ENCODE results near the gene FAH. TPM values are rescaled to one million over a fixed set of nuclear protein-coding genes. Genes with fewer than 3 reads are reported as not detected.

FAH gene
- total and polyA plus RNA-seq, 2 experiments from 2014 or later: 16.3 to 20.3 TPM

DNA sequence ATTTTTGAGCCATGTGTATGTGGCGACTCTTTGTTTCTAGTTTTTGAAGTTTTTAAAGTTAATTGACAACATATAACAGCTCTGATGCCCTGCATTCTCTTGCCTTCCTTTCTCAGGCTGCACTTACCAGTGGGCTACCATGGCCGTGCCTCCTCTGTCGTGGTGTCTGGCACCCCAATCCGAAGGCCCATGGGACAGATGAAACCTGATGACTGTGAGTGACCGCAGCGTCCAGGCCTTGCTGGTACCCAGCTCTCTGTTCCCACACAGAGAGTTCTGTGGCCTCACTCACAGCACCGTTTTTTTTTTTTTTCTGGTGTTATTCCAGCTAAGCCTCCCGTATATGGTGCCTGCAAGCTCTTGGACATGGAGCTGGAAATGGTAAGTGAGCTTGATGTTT lies 15.1 kb downstream of the FAH start:
- no peak overlapping the region for H3K4me3 ChIP-seq
- no peaks in the 10 kb centered on the region for H3K27me3 ChIP-seq (ENCODE audit: insufficient read depth)
- Mint-ChIP-seq H3K9me3 (0 out of 3 replicates have a peak, but pooled peaks cover 2% of the 10 kb centered on the region), H3K36me3 (ENCODE audit: low read depth) (peaks cover 38% of the 10 kb centered on the region), H3K4me1 (no peaks in the 10 kb centered on the region), H3K27ac (no peak overlapping the region), H3K4me3 (no peak overlapping the region), H3K27me3 (ENCODE audit: insufficient read depth, low read depth, poor library complexity) (no peaks in the 10 kb centered on the region)
- no peak for ATAC-seq
- H2AFZ ChIP-seq: no peak overlapping the region
- H3K4me1 ChIP-seq (ENCODE audit: insufficient read depth): no peaks in the 10 kb centered on the region
- DNase-seq (ENCODE audit: low spot score): no peak
- no peaks in the 10 kb centered on the region; the same call in 1 of the 2 replicates for H4K20me1 ChIP-seq (replicated peaks; ENCODE audit: insufficient read depth)
- no peak overlapping the region for H3K27ac ChIP-seq (ENCODE audit: low read depth)
- no peak for TF ChIP-seq ZNF331 (CRISPR knock-in tag; IDR thresholded peaks at IDR 0.05; ENCODE audit: low read depth)
- TF ChIP-seq STAT1 (IDR thresholded peaks at IDR 0.05; ENCODE audit: unreplicated experiment): no peak
- no peak for TF ChIP-seq ZNF462 (CRISPR knock-in tag; IDR thresholded peaks at IDR 0.05)
- no peak for TF ChIP-seq JUNB (IDR thresholded peaks at IDR 0.05; ENCODE audit: unreplicated experiment)
- no peaks in the 10 kb centered on the region for H3K9me2 ChIP-seq (ENCODE audit: insufficient read depth)
- no peak overlapping the region for H3K4me2 ChIP-seq
- H3K36me3 ChIP-seq (ENCODE audit: insufficient read depth): no peaks in the 10 kb centered on the region; the same call in 1 of the 2 replicates
- no peaks in the 10 kb centered on the region for H3F3A ChIP-seq (replicated peaks; ENCODE audit: low read depth)
- H3K79me2 ChIP-seq (replicated peaks; ENCODE audit: insufficient read depth): no peaks in the 10 kb centered on the region

GRCh38 chr15:80168421-80168820 lies 15.6 kb downstream of the FAH start:
- Histone ChIP-seq H4K20me1 (replicated peaks; ENCODE audit: insufficient read depth) (no peaks in the 10 kb centered on the region; the same call in 1 of the 2 replicates), H3K4me3 (no peak overlapping the region), H3K27ac (ENCODE audit: low read depth) (no peak overlapping the region), H3K4me2 (no peak overlapping the region), H2AFZ (no peak overlapping the region), H3K9me2 (ENCODE audit: insufficient read depth) (no peaks in the 10 kb centered on the region), H3K27me3 (ENCODE audit: insufficient read depth) (no peaks in the 10 kb centered on the region), H3F3A (replicated peaks; ENCODE audit: low read depth) (no peaks in the 10 kb centered on the region), H3K79me2 (replicated peaks; ENCODE audit: insufficient read depth) (no peaks in the 10 kb centered on the region), H3K4me1 (ENCODE audit: insufficient read depth) (no peaks in the 10 kb centered on the region), H3K36me3 (ENCODE audit: insufficient read depth) (no peaks in the 10 kb centered on the region; the same call in 1 of the 2 replicates)
- Mint-ChIP-seq H3K4me1 (no peaks in the 10 kb centered on the region), H3K27me3 (ENCODE audit: insufficient read depth, low read depth, poor library complexity) (no peaks in the 10 kb centered on the region), H3K36me3 (ENCODE audit: low read depth) (peaks cover 38% of the 10 kb centered on the region), H3K4me3 (no peak overlapping the region), H3K9me3 (0 out of 3 replicates have a peak, but pooled peaks cover 2% of the 10 kb centered on the region), H3K27ac (no peak overlapping the region)
- DNase-seq (ENCODE audit: low spot score) (no peak), ATAC-seq (no peak)
- TF ChIP-seq CTCF (conservative IDR thresholded peaks at IDR 0.05; ENCODE audit: low read depth in 2 of 2) (no peak), EZH2 (IDR thresholded peaks at IDR 0.05; ENCODE audit: low read depth, unreplicated experiment) (no peak), EZH2phosphoT487 (IDR thresholded peaks at IDR 0.05; ENCODE audit: unreplicated experiment) (no peak)
